RWPE1 (cell line): ENCODE measurements around the gene KCNG2.

Experiments used
- CTCF ChIA-PET: fragments of 350-600 bp; sonication (Branson Sonifier 250); formaldehyde crosslinking; extraction: SDS; loops from one replicate; lab custom pipeline; 2021; lab: Yijun Ruan, JAX
- POLR2A ChIA-PET: fragments of 400-600 bp; formaldehyde crosslinking; extraction: SDS; loops from one replicate; lab custom pipeline; 2020; ENCODE audit warnings: antibody characterized with exemption; ENCODE audit not compliant: low non-redundant PET; lab: Yijun Ruan, JAX
- DNase-seq: peaks from one replicate; pipeline ENCODE4 v3.0.0; 2012; ENCODE audit warnings: low spot score
- H3K27ac ChIP-seq: fragments of 450-650 bp; 2 replicates; pipeline ENCODE4 v1.5.1; 2017
- CTCF ChIP-seq: fragments of 450-650 bp; conservative IDR thresholded peaks from 2 replicates; pipeline ENCODE4 v1.5.1; 2017; ENCODE audit warnings: low read depth, mild to moderate bottlenecking

Gene KCNG2

GRCh38 chr18:79916128-79916494, 118.4 kb downstream of the KCNG2 start:
- DNase-seq, result no peak
- no peak for TF ChIP-seq CTCF
- no peak overlapping the region for H3K27ac ChIP-seq
- CTCF ChIA-PET, result no interaction called here
- POLR2A ChIA-PET, result no interaction called here

GRCh38 chr18:79916546-79917168, 118.9 kb downstream of the KCNG2 start:
- ChIA-PET CTCF (no interaction called here), POLR2A (no interaction called here)
- no peak for DNase-seq
- no peak for TF ChIP-seq CTCF
- no peak overlapping the region for H3K27ac ChIP-seq

DNA sequence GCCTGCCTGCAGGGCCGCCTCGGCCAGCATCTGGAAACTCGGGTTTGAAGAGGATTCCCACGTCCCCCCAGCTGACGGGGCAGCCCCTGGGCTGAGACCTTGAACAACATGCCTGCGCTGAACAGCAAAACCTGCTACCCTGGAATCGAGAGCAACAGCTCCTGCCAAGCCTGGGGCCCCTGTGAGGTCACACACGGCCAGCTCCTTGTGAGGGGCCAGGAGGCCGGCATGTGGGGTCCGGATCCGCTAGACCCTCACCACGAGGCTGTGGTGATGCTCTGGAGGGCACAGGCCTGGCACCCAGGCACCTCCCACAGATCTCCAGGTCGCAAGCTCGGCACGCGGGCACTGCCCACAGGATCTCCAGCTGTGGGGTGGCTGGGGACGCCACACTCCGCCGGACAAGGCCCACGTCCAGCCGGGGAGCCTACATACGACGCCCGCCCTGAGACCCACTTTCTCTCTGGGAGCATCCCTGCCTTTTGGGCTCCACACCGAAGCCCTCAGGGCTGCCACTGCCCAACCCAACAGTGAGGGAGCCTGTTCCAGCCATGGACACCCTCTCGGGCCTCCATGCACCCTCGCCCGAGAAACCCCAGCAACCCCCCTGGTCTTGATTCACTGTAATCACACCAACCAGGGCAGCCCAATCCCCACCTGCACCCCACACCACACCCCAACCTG, 119.6 kb downstream of the KCNG2 start:
- no peak for DNase-seq
- CTCF ChIA-PET, result no interaction called here
- H3K27ac ChIP-seq, result no peak overlapping the region
- TF ChIP-seq CTCF, result no peak
- POLR2A ChIA-PET, result no interaction called here

GRCh38 chr18:79917853-79918614, 120.3 kb downstream of the KCNG2 start:
- POLR2A ChIA-PET, result no interaction called here
- CTCF ChIA-PET, result no interaction called here
- no peak for TF ChIP-seq CTCF
- no peak overlapping the region for H3K27ac ChIP-seq
- DNase-seq, result no peak

DNA sequence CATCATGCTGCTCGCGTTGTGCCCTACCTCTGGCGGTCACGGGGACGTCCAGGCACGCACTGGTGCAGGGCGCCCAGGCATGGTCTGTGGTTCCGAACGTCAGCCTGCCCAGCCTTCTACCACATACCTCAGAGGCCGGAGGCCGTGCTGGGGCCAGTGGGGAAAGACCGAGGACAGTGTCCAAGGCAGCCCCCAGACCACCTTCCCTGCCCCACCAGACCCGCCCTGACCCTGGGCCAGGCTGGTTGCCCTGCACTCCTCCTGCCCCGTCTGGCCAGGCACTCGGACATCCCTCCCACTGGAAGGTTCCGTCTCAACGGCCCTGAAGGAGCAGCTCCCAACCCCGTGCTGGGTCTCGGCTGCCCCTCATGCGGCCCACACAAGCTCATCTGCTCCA, 120.9 kb downstream of the KCNG2 start:
- TF ChIP-seq CTCF, result no peak
- H3K27ac ChIP-seq, result no peak overlapping the region
- ChIA-PET POLR2A (no interaction called here), CTCF (interaction anchor here (0.6 kb wide), 1 partner anchor 89 kb away, joined by 4 read pairs; no protein-coding TSS in a partner anchor)
- DNase-seq, result no peak

DNA sequence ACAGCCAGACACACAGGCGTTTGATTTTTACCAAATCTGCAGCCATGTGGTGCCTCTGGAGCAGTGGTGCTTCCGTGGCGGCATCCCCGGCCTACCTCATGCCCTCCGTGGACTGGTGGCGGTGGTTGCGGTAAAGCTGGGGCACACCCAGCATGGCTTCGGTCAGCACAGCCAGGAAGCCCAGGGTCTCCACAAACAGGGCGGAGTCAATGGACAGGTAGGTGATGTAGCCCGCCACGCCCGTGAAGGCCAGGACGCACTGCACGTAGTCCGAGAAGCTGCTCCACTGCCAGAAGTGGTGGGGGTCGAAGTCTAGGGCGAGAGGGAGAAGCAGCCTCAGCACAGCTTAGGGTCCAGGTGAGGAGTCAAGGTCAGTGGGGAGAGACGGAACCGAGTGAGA, 121.4 kb downstream of the KCNG2 start:
- no peak for DNase-seq
- no peak for TF ChIP-seq CTCF
- H3K27ac ChIP-seq, result no peak overlapping the region
- CTCF ChIA-PET, result interaction anchor here (0.6 kb wide), 1 partner anchor 90 kb away, joined by 4 read pairs; no protein-coding TSS in a partner anchor
- POLR2A ChIA-PET, result no interaction called here
